GM12864 (cell line): ENCODE results near the gene GPC5.

ENCODE experiments used
- DNase-seq: peaks from one replicate; pipeline ENCODE4 v3.0.0-alpha.2; 2011; ENCODE audit warnings: low read depth
- H3K4me3 ChIP-seq: 2 replicates; pipeline ENCODE4 v1.5.1; 2011; ENCODE audit warnings: mild to moderate bottlenecking, low read depth, low read length, control low read depth
- TF ChIP-seq, protein P1 (sequence below): IDR thresholded peaks from 2 replicates; pipeline ENCODE4 v1.5.1; 2011; ENCODE audit warnings: low read depth, mild to moderate bottlenecking, moderate library complexity, low read length, control low read depth, inconsistent platforms; ENCODE audit errors: missing control alignments

GPC5 gene

DNA sequence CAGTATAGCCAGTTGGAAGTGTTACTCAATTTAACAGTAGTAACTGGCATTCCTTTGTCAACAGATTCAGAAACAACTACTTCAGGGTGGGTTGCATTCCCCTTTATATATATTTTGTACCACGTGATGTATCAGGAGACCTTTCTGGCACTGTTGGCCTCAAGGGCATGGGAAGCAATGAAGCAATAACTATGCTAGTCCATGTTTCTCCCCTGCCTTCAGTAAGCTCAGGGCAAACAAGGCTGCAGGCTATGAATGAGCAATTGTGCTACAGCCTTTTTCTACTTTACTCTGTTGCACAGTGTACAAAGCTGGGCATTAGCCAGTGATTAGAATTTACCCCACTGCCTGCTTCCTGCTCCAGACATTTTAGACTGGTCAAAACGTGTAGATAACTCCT, 348.8 kb downstream of the GPC5 start:
- no peak overlapping the region for H3K4me3 ChIP-seq
- TF ChIP-seq, protein P1, sequence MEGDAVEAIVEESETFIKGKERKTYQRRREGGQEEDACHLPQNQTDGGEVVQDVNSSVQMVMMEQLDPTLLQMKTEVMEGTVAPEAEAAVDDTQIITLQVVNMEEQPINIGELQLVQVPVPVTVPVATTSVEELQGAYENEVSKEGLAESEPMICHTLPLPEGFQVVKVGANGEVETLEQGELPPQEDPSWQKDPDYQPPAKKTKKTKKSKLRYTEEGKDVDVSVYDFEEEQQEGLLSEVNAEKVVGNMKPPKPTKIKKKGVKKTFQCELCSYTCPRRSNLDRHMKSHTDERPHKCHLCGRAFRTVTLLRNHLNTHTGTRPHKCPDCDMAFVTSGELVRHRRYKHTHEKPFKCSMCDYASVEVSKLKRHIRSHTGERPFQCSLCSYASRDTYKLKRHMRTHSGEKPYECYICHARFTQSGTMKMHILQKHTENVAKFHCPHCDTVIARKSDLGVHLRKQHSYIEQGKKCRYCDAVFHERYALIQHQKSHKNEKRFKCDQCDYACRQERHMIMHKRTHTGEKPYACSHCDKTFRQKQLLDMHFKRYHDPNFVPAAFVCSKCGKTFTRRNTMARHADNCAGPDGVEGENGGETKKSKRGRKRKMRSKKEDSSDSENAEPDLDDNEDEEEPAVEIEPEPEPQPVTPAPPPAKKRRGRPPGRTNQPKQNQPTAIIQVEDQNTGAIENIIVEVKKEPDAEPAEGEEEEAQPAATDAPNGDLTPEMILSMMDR = no peak
- DNase-seq = no peak

DNA sequence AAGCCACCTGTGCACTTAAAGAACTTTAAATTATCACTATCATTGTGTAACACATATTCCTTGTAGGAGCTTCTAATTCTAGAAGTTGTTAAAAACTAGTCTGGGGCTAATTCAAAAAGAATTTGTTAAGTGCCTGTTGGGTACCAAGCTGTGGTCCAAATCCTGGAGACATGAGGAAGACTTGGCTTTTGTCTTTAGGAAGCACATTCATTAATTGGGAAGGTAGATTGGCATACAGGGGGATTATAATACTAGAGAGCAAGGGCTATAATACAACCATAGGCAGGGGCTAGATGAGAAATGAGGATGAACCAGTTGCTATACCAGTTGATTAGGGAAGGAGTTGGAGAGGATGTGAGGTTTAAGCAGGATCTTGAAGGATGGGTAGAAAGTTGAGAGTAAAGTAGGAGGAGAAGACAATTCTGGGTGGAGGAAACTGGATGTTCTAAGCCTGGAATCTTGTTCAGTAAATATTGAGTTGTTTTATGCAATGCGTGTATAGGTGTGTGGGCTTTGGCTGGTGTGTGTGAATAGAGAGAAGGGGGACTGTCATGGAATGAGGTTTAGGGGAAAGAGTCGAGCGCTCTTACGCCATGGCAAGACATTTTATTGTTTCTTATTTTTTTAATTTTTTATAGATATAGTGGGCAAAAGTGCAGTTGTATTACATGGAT, 350.1 kb downstream of the GPC5 start:
- H3K4me3 ChIP-seq = no peak overlapping the region
- TF ChIP-seq, protein P1 = no peak
- no peak for DNase-seq

DNA sequence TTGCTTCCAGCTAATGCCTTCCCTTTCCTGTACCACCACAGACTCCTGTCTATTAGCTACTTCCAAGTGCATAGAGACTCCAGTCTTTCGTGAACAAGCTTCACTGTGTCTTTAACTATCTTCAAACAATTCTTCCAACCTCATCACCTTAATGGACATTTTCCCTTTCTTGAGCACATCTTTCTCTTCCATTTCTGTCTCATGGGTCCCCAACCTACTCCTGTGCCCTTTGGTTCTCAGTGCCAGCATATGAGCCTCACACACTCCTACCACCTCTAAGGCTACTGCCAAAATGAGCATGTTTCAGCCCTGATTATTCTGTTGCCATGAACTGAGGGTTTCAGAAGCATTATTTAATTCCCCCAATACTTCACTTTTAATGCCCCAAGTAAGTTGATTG, 360.3 kb downstream of the GPC5 start:
- no peak overlapping the region for H3K4me3 ChIP-seq
- no peak for DNase-seq
- TF ChIP-seq, protein P1 = no peak

DNA sequence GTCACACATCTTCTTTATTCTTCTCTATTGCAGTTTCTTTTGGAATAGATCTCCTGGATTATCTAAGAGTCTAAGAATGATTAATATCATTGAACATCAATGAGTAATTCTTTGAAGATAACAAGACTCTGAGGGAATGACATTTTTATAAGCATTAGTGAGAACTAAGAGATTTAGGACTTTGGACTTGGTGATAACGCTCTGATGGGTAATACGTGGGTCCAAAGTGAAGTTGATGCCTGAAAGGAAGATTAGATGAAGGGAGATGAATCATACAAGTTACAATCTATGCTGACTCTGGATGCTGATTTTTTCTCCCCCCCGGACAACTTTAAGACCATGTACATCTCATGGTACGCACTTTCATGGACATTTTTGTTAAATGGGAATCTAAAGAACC, 364.5 kb downstream of the GPC5 start:
- H3K4me3 ChIP-seq = no peak overlapping the region
- TF ChIP-seq, protein P1 = no peak
- no peak for DNase-seq

DNA sequence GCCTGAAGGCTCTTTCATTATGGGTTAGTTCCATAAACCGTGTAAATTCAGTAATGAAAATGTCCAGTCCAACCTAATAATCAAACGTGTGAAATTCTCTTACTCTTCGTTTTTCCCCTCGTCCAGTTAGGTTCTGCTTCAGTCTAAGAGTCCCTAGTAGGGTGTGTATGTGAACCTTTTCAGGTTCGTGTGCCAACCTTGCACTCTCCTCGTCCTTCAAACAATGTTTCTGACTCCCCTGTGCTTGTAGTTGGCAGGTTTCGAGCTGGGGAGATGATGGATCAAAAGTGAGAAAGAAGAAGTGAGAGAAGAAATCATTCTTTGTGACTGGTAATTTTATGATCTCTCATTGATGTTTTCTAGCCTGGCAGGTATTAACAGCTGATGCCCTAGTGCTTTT, 366.1 kb downstream of the GPC5 start:
- TF ChIP-seq, protein P1 = no peak
- H3K4me3 ChIP-seq = no peak overlapping the region
- no peak for DNase-seq

DNA sequence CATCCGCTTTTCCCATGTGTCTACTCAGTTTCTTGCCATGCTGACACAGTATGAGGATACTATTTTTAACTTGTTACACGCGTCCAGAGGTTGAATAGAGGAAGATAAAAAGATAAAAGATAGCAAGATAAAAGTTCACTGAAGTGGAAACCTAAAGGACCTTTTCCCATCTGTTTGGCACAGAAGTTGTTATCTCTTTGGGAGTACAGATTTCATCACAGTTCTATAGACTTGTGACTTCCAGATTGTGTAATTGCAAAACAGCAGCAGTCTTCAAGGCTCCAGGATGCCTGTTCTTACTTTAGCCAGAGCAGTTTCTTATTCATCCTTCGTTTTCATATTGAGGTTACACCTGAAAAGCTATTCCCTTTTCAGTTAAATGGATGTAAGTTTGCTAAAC, 369.2 kb downstream of the GPC5 start:
- TF ChIP-seq, protein P1 = no peak
- no peak for DNase-seq
- H3K4me3 ChIP-seq = no peak overlapping the region

DNA sequence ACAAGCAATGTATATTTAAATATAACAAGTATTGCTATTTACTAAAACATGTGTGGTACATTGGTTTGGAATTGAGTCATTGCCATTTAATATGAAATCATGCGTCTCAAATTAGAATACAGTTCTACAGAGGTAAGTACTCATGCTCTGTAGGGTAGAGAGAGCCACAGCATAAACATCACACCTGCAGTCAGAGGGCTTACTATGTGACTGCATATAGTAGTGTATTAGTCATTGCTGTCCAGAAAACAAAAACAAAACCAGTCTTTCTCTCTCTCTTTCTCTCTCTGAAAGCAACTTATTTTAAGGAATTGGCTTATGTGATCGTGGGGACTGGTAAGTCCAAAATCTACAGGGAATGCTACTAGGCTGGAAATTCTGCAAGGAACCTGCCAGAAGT, 370.3 kb downstream of the GPC5 start:
- no peak overlapping the region for H3K4me3 ChIP-seq
- DNase-seq = no peak
- TF ChIP-seq, protein P1 = no peak
